Lower lobe of right lung (tissue), 2 donors: ENCODE results near the gene PRSS1. TPM values are rescaled to one million over a fixed set of nuclear protein-coding genes. Genes with fewer than 3 reads are reported as not detected.
A peak's percentile ranks its signal among the peaks of the same experiment; 100 is the strongest.
"Not testable (repeated sequence)": the region's sequence is repeated elsewhere in the genome, so short reads cannot be mapped to it uniquely, and the experiment has no call there.

ENCODE experiments used
- ATAC-seq, 2 donors: fragments of 200-7000 bp; cut with Tn5 transposase; one replicate each; pipeline ENCODE4 v1.9.1; 2020 to 2022; ENCODE audit warnings: mild to moderate bottlenecking in 2 of 2, moderate library complexity in 2 of 2
- DNase-seq: peaks from one replicate; pipeline ENCODE4 v3.0.0-alpha.2; 2020
- H3K27ac ChIP-seq: fragments of 200-600 bp; one replicate; pipeline ENCODE4 v1.8.0; 2022
- H3K27me3 ChIP-seq: fragments of 200-600 bp; one replicate; pipeline ENCODE4 v1.8.0; 2022; ENCODE audit warnings: low read depth
- H3K36me3 ChIP-seq: fragments of 200-600 bp; one replicate; pipeline ENCODE4 v1.8.0; 2022; ENCODE audit warnings: mild to moderate bottlenecking
- H3K4me1 ChIP-seq: fragments of 200-600 bp; one replicate; pipeline ENCODE4 v1.8.0; 2022
- H3K4me3 ChIP-seq: fragments of 200-600 bp; one replicate; pipeline ENCODE4 v1.8.0; 2022; ENCODE audit warnings: mild to moderate bottlenecking
- H3K9me3 ChIP-seq: fragments of 200-600 bp; one replicate; pipeline ENCODE4 v1.8.0; 2022
- CTCF ChIP-seq: fragments of 200-600 bp; IDR thresholded peaks from one replicate; pipeline ENCODE4 v1.8.0; 2022; ENCODE audit warnings: antibody characterized with exemption, mild to moderate bottlenecking
- intact Hi-C: fragments of 100-400 bp; cut with DNase I; formaldehyde crosslinking; loops from one replicate; pipeline ENCODE4 v1.11.0; 2022
- long read RNA-seq: library from polyadenylated mRNA; unstranded; transcript quantifications from one replicate; pipeline ENCODE4 v2.0.0, GENCODE V29; 2021
- total RNA-seq: library from RNA; stranded (reverse); fragmentation: NEBNext Ultra II Directional; extraction: Animal tissue kit (Norgen Biotek cat#: 25700); gene quantifications from one replicate; pipeline ENCODE4 v1.2.1, GENCODE V29; 2021
- donor health status: DM: no; HTN: yes; CAD: no; lungs with severe emphysema.

PRSS1 gene
- total RNA-seq = not detected
- long read RNA-seq = 0 reads

GRCh38 chr7:142749218-142749993, at the start of gene PRSS1:
Gene PRSS1, plus strand, starts transcription at chr7:142749472. Its CDS starts 13 bp downstream, at chr7:142749485.
- Histone ChIP-seq H3K4me1 (no peaks in the 10 kb centered on the region), H3K36me3 (no peaks in the 10 kb centered on the region), H3K27ac (no peak within 1 kb of the TSS), H3K4me3 (no peak within 1 kb of the TSS), H3K27me3 (no peaks in the 10 kb centered on the region), H3K9me3 (no peaks in the 10 kb centered on the region)
- intact Hi-C loops = no loop called here
- DNase-seq (no peak), ATAC-seq (no peak)
- TF ChIP-seq CTCF = no peak

GRCh38 chr7:142700935-142701334, 48.3 kb upstream of the PRSS1 start:
- ATAC-seq, intact Hi-C loops: not testable (repeated sequence)

GRCh38 chr7:142703655-142704305, 45.5 kb upstream of the PRSS1 start:
- no peak overlapping the region for H3K27ac ChIP-seq
- DNase-seq (no peak), ATAC-seq (peak in 1 of 2 donors; percentile 37)
- no peak for TF ChIP-seq CTCF
- no peaks in the 10 kb centered on the region for H3K36me3 ChIP-seq
- no peaks in the 10 kb centered on the region for H3K4me1 ChIP-seq
- H3K4me3 ChIP-seq = no peak overlapping the region
- intact Hi-C loops = no loop called here
- H3K9me3 ChIP-seq = no peaks in the 10 kb centered on the region
- H3K27me3 ChIP-seq = no peaks in the 10 kb centered on the region

More at GRCh38 chr7:142700935-142701334, 48.3 kb upstream of the PRSS1 start:
- not testable (repeated sequence) for H3K4me1 ChIP-seq, H3K27ac ChIP-seq, H3K27me3 ChIP-seq, H3K9me3 ChIP-seq, H3K4me3 ChIP-seq, DNase-seq, H3K36me3 ChIP-seq

- DNase-seq, intact Hi-C loops, H3K27me3 ChIP-seq, H3K4me1 ChIP-seq, H3K36me3 ChIP-seq, H3K4me3 ChIP-seq, ATAC-seq, H3K9me3 ChIP-seq, H3K27ac ChIP-seq: not testable (repeated sequence)
Observed at GRCh38 chr7:142708726-142709125, 40.5 kb upstream of the PRSS1 start.

GRCh38 chr7:142709921-142710320, 39.4 kb upstream of the PRSS1 start:
- TF ChIP-seq CTCF = no peak
- intact Hi-C loops = no loop called here
- no peaks in the 10 kb centered on the region for H3K4me1 ChIP-seq
- no peak for DNase-seq
- no peak overlapping the region for H3K4me3 ChIP-seq
- no peaks in the 10 kb centered on the region for H3K27me3 ChIP-seq
- ATAC-seq = no peak
- H3K9me3 ChIP-seq = no peaks in the 10 kb centered on the region
- H3K27ac ChIP-seq = no peak overlapping the region
- no peaks in the 10 kb centered on the region for H3K36me3 ChIP-seq

GRCh38 chr7:142711196-142711595, 38.1 kb upstream of the PRSS1 start:
- no peak overlapping the region for H3K27ac ChIP-seq
- no peaks in the 10 kb centered on the region for H3K36me3 ChIP-seq
- intact Hi-C loops = no loop called here
- no peaks in the 10 kb centered on the region for H3K9me3 ChIP-seq
- no peak overlapping the region for H3K4me3 ChIP-seq
- no peak for DNase-seq
- no peaks in the 10 kb centered on the region for H3K4me1 ChIP-seq
- no peaks in the 10 kb centered on the region for H3K27me3 ChIP-seq
- no peak for TF ChIP-seq CTCF
- ATAC-seq = no peak
